Purkinje cell (primary cell): Measurements from ENCODE around the gene TRPC5OS. TPM values are rescaled to one million over a fixed set of nuclear protein-coding genes. Genes with fewer than 3 reads are reported as not detected.

ENCODE experiments used
- polyA plus RNA-seq: library from polyadenylated mRNA; unstranded; fragments of >200 nt; fragmentation: Nextera tagmentation; gene quantifications from 2 replicates; pipeline ENCODE4 v1.2.1, GENCODE V29; 2014

Gene TRPC5OS
- polyA plus RNA-seq, result not detected in 2 replicates

GRCh38 chrX:111875881-111876280 is at the start of gene TRPC5OS:
TRPC5OS (plus strand) TSS chrX:111876181; CDS start chrX:111901850, 25,669 bp downstream.

Other genes starting within 250 kb of the TRPC5OS start
- 40.9 and 49.5 TPM in 2 replicates for gene ALG13, start 195.0 kb upstream of the TRPC5OS start, polyA plus RNA-seq
- 0.39 and 0.71 TPM in 2 replicates for gene TRPC5, start 206.6 kb downstream of the TRPC5OS start, polyA plus RNA-seq
- gene RTL4, start 206.8 kb downstream of the TRPC5OS start, polyA plus RNA-seq, result not detected in 2 replicates